Measurements from ENCODE around the gene RPS15.

- TF ChIP-seq CTCF (IDR thresholded peaks at IDR 0.05) = no peak
- no peak for TF ChIP-seq POLR2A (IDR thresholded peaks at IDR 0.05)
- TF ChIP-seq POLR2AphosphoS5 (IDR thresholded peaks at IDR 0.05) = no peak
Measured at GRCh38 chr19:1457892-1458291, 19.7 kb downstream of the RPS15 start.

Measured in upper lobe of left lung (tissue), 4 donors.